CD4-positive, CD25-positive, alpha-beta regulatory T cell (primary cell): Measurements from ENCODE around the gene KCP. TPM values are rescaled to one million over a fixed set of nuclear protein-coding genes. Genes with fewer than 3 reads are reported as not detected.

Experiments used
- ATAC-seq, 2 donors: fragments of 150-1000 bp; cut with Tn5 transposase; one replicate each; pipeline ENCODE4 v1.10.0; 2021; ENCODE audit warnings: low read depth in 2 of 2, moderate number of reproducible peaks in 2 of 2, moderate library complexity in 1 of 2
- DNase-seq, 3 donors: peaks; one replicate each; pipeline versions ENCODE4 v3.0.0 to v3.0.0-alpha.2; 2012 to 2022; ENCODE audit warnings: mixed read lengths in 1 of 3
- H3K27ac ChIP-seq: one replicate; pipeline ENCODE4 v1.7.0; 2013; ENCODE audit warnings: mild to moderate bottlenecking, low read length; ENCODE audit not compliant: insufficient read depth, poor library complexity, severe bottlenecking
- H3K27me3 ChIP-seq: one replicate; pipeline ENCODE4 v1.7.0; 2013; ENCODE audit warnings: low read length; ENCODE audit not compliant: control insufficient read depth, insufficient read depth
- H3K36me3 ChIP-seq: one replicate; pipeline ENCODE4 v1.7.0; 2013; ENCODE audit warnings: mild to moderate bottlenecking, low read length, moderate library complexity; ENCODE audit not compliant: control insufficient read depth, insufficient read depth
- H3K4me1 ChIP-seq: 2 replicates; pipeline ENCODE4 v1.7.0; 2013; ENCODE audit warnings: mild to moderate bottlenecking, low read length; ENCODE audit not compliant: insufficient read depth, control insufficient read depth, poor library complexity, severe bottlenecking
- H3K4me3 ChIP-seq: one replicate; pipeline ENCODE4 v1.7.0; 2013; ENCODE audit warnings: low read depth, mild to moderate bottlenecking, low read length, moderate library complexity
- H3K9me3 ChIP-seq, 2 experiments: 1 replicate in 1 of 2; 2 replicates in 1 of 2; pipeline ENCODE4 v1.7.0; 2013; ENCODE audit warnings: low read length in 2 of 2, mild to moderate bottlenecking in 1 of 2, moderate library complexity in 1 of 2; ENCODE audit not compliant: control insufficient read depth in 2 of 2
- H3K27ac Mint-ChIP-seq, 3 donors: one replicate each; pipeline ENCODE4 v1.8.0; 2020 to 2022; ENCODE audit warnings: mild to moderate bottlenecking in 3 of 3, mixed read lengths in 3 of 3, moderate library complexity in 2 of 3
- H3K27me3 Mint-ChIP-seq: one replicate; pipeline ENCODE4 v1.8.0; 2022; ENCODE audit warnings: mild to moderate bottlenecking, mixed read lengths
- H3K36me3 Mint-ChIP-seq: one replicate; pipeline ENCODE4 v1.8.0; 2020; ENCODE audit warnings: mixed read lengths
- H3K4me1 Mint-ChIP-seq, 4 donors: one replicate each; pipeline ENCODE4 v1.8.0; 2020 to 2022; ENCODE audit warnings: mixed read lengths in 4 of 4, mild to moderate bottlenecking in 1 of 4
- H3K4me3 Mint-ChIP-seq, 4 donors: one replicate each; pipeline ENCODE4 v1.8.0; 2020 to 2022; ENCODE audit warnings: mild to moderate bottlenecking in 4 of 4, mixed read lengths in 4 of 4, moderate library complexity in 3 of 4
- H3K9me3 Mint-ChIP-seq, 7 donors: one replicate each; pipeline ENCODE4 v1.8.0; 2020 to 2022; ENCODE audit warnings: mixed read lengths in 7 of 7, mild to moderate bottlenecking in 3 of 7, moderate library complexity in 2 of 7
- polyA plus RNA-seq, 4 donors: library from polyadenylated mRNA; unstranded; fragments of 300-500 nt; fragmentation: Illumina TruSeq; gene quantifications; one replicate each; pipeline ENCODE4 v1.2.3, GENCODE V29; 2021
- total RNA-seq: library from RNA; stranded (reverse); gene quantifications from one replicate; pipeline ENCODE4 v1.2.3, GENCODE V29; 2022

The KCP gene
- total and polyA plus RNA-seq, 5 donors from 2014 or later: 0.08 to 0.22 (median 0.08) TPM; not detected in 2

DNA sequence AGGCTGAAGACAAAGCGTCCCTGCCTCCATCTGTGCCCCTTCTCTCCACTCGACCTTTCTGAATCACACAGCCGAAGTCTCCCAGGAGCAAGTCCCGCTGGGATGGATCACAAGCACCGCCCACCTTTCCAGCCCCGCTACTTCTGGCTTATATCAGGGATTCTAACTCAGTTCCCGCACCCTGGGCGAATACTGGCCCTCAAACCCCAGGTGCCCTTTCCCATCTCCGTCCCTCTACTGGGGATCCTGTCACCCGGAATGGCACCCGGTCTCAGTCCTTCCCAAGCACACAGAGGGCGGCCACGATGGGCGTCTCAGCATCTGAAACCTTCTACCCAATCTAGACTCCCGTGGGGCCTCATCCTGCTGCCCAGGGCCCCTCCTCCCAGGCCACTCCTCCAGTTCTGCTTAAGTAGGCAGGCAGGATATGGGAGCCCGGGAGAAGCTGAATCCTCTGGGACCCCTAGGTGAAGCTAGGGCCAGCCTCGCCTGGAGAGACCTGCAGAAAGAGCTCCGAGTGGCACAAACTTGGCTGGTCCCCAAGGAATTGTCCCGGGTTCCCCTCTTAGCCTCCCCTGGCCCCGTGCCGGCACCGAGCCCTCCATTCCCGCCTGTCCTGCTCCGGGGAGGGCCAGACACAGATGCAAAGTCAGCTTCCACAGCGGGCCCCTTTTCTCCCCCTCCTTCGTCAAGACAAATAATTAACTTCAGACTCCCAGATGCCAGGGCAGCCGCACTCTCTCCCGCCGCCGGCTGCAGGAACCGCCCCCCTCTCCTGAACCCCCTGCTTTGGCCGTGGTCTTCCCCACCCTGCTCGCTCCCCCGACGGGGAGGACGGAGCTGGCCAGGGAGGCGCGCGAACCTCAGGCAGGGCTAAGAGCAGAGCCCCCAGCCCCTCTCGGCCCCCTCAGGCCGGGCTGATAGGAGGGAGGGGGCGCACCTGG, 612 bp downstream of the KCP start:
- Histone ChIP-seq H3K36me3 (no peaks in the 10 kb centered on the region), H3K27me3 (no peaks in the 10 kb centered on the region), H3K4me1 (peaks cover 3% of the 10 kb centered on the region), H3K27ac (no peak overlapping the region), H3K4me3 (no peak overlapping the region), H3K9me3 (no peaks in the 10 kb centered on the region)
- no peaks in the 10 kb centered on the region for H3K36me3 Mint-ChIP-seq
- no peak overlapping the region for H3K27ac Mint-ChIP-seq
- ATAC-seq (no peak), DNase-seq (no peak)
- no peaks in the 10 kb centered on the region for H3K9me3 Mint-ChIP-seq
- H3K27me3 Mint-ChIP-seq: peaks cover 59% of the 10 kb centered on the region
- H3K4me3 Mint-ChIP-seq: no peak overlapping the region
- peaks cover 0 to 8% (median 0%) of the 10 kb centered on the region in 4 donors for H3K4me1 Mint-ChIP-seq

DNA sequence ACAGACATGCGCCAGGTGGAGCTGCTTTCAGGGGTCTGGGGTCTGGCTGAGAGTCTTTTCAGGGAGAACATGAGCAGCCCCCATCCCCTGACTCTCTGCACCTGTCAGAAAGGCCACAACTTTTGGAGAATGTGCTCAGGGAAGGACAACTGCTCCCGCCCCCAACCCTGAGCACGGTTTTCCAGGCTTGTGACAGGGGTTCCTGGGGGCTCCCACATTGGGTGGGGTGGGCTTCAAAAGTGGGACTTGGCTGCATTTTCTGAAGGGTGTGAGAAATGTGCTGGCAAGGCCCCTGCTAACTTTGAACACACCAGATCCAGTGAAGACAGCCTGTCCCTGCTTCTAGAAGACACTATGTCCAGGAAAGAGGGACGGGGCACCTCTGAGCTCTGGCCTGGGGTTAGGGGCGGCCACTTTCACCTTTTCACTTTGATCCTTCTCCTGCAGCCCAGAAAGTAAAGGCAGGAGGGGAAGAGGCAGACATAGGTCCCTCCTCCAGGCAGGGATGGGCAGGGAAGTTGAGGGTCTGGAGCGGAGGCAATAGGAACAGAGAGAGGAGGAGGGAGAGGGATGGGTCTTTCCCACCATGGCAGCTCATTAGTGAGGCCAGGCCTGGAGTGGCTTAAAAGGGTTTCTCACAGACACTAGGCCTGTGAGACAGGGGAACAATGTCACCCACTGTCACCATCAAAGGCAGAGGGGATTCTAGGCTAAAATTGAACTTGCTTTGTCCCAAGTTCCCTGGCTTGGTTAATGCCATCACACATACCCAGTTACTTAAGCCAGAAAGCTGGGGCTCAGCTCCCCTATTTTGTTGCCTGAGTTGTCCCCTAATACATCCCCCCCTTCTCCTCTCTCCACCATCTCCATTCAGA, 1.5 kb downstream of the KCP start:
- Mint-ChIP-seq H3K27me3 (peaks cover 60% of the 10 kb centered on the region), H3K4me3 (no peak overlapping the region)

GRCh38 chr7:128906766-128907559, 3.5 kb downstream of the KCP start:
- Histone ChIP-seq H3K4me1 (no peaks in the 10 kb centered on the region), H3K27me3 (no peaks in the 10 kb centered on the region), H3K4me3 (no peak overlapping the region), H3K27ac (no peak overlapping the region), H3K36me3 (no peaks in the 10 kb centered on the region), H3K9me3 (no peaks in the 10 kb centered on the region)
- no peaks in the 10 kb centered on the region for H3K4me1 Mint-ChIP-seq
- H3K27ac Mint-ChIP-seq: no peak overlapping the region
- H3K4me3 Mint-ChIP-seq: no peak overlapping the region
- H3K27me3 Mint-ChIP-seq: peaks cover 53% of the 10 kb centered on the region
- no peak for ATAC-seq
- H3K36me3 Mint-ChIP-seq: no peaks in the 10 kb centered on the region
- peaks cover 0 to under 1% (median 0%) of the 10 kb centered on the region in 7 donors for H3K9me3 Mint-ChIP-seq
- no peak for DNase-seq

More for the DNA sequence above, 1.5 kb downstream of the KCP start:
- no peak overlapping the region for H3K27ac ChIP-seq
- ATAC-seq (no peak), DNase-seq (no peak)
- Mint-ChIP-seq H3K27ac (no peak overlapping the region), H3K36me3 (no peaks in the 10 kb centered on the region), H3K9me3 (no peaks in the 10 kb centered on the region), H3K4me1 (no peaks in the 10 kb centered on the region)
- no peaks in the 10 kb centered on the region for H3K27me3 ChIP-seq
- no peak overlapping the region for H3K4me3 ChIP-seq
- no peaks in the 10 kb centered on the region for H3K36me3 ChIP-seq
- no peaks in the 10 kb centered on the region for H3K4me1 ChIP-seq
- H3K9me3 ChIP-seq: no peaks in the 10 kb centered on the region

GRCh38 chr7:128906001-128906765, 4.3 kb downstream of the KCP start:
- no peaks in the 10 kb centered on the region for H3K36me3 ChIP-seq
- no peaks in the 10 kb centered on the region for H3K27me3 ChIP-seq
- H3K27ac ChIP-seq: no peak overlapping the region
- no peak for DNase-seq
- H3K4me1 Mint-ChIP-seq: no peaks in the 10 kb centered on the region
- H3K9me3 ChIP-seq: no peaks in the 10 kb centered on the region
- H3K36me3 Mint-ChIP-seq: no peaks in the 10 kb centered on the region
- peaks cover 0 to 5% (median 0%) of the 10 kb centered on the region in 7 donors for H3K9me3 Mint-ChIP-seq
- H3K27ac Mint-ChIP-seq: no peak overlapping the region
- H3K27me3 Mint-ChIP-seq: peaks cover 45% of the 10 kb centered on the region
- no peaks in the 10 kb centered on the region for H3K4me1 ChIP-seq
- no peak overlapping the region for H3K4me3 Mint-ChIP-seq
- no peak for ATAC-seq
- H3K4me3 ChIP-seq: no peak overlapping the region

DNA sequence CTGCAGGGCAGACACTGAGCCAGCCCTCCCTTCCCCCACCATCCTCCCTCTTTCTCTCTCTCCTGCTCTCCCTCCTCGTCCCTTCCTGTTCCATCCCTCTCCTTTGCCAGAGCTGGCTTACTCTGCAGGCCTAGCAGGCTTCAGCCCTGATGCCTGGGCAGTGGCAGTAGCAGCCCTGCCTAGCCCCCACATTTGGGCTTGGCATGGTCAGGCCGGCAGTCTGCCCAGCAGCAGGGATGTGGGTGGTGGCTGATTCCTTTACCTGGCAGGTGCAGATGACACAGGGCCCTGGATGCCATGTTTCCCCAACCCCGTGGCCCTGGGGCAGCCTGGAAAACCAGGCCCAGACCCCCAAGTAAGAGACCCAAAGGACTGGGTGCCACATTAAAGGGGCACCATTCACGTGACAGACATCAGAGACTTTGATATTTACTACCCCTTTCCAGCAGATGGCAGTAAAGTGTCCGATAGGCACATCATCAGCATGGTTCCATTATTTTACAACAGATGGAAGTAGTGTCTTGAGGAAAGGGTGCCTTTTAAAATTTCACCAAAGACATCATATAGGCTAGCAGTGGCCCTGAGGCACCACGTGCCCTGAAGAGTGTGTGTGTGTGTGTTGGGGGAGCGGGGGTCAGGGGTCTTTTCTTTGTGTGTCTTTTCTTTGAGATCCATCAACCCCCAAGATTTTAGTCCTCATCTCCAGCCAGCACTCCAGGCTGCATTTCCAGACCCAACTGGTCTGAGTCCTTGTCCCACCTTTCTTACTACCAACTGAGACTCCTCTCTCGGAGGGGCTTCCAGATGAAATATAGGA, 5.9 kb downstream of the KCP start:
- no peaks in the 10 kb centered on the region for H3K4me1 Mint-ChIP-seq
- peak in 2 of 3 donors; percentile 65 to 68 for DNase-seq
- ATAC-seq: peak; percentile 64 to 74
- no peaks in the 10 kb centered on the region for H3K36me3 ChIP-seq
- no peaks in the 10 kb centered on the region for H3K36me3 Mint-ChIP-seq
- no peak overlapping the region for H3K27ac Mint-ChIP-seq
- peaks cover 2 to 3% of the 10 kb centered on the region in 2 experiments for H3K9me3 ChIP-seq
- no peak overlapping the region for H3K4me3 Mint-ChIP-seq
- H3K27me3 ChIP-seq: peaks cover 1% of the 10 kb centered on the region
- H3K4me3 ChIP-seq: no peak overlapping the region
- no peaks in the 10 kb centered on the region for H3K4me1 ChIP-seq
- H3K27me3 Mint-ChIP-seq: peaks cover 43% of the 10 kb centered on the region
- H3K9me3 Mint-ChIP-seq: peaks cover 0 to 5% (median 0%) of the 10 kb centered on the region in 7 donors
- H3K27ac ChIP-seq: no peak overlapping the region

DNA sequence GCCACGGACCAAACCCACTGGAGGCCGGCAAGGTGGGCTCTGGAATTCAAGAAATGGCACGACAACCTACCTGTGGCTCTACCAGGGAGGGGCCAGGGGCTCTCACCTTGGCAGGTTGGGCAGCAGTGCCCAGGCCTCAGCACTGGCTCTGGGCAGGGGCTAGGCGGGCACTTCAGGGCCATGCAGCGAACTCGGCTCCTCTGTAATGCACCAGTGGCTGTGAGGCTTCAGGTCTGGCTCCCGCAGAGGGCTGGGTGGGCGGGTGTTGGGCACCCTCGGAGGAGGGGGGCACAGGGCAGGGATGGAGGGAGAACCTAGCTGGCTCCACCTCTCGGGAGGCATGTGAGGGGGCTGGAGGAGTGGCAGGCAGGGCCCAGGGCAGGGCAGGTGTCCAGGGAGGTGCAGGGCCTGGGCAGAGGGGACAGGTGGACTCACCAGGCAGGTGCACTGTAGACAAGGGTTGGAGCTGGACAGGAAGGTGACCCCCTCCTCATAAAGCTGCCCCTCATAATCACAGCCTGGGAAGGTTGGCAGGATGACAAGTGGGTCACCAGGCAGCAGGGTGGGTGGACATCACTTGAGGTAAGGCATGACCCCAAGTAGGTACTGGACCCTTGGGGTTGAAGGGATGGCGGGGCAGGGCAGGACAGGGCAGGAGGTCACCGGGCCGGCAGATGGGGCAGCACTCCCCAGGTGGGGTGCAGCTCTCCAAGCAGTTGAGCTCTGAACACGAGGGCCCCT, 6.7 kb downstream of the KCP start:
- H3K9me3 Mint-ChIP-seq: peaks cover 0 to 5% (median 0%) of the 10 kb centered on the region in 7 donors
- no peaks in the 10 kb centered on the region for H3K4me1 ChIP-seq
- peaks cover 3% of the 10 kb centered on the region for H3K27me3 ChIP-seq
- no peak overlapping the region for H3K27ac Mint-ChIP-seq
- H3K4me3 Mint-ChIP-seq: no peak overlapping the region
- DNase-seq (no peak), ATAC-seq (no peak)
- no peaks in the 10 kb centered on the region for H3K36me3 ChIP-seq
- H3K36me3 Mint-ChIP-seq: no peaks in the 10 kb centered on the region
- no peaks in the 10 kb centered on the region for H3K4me1 Mint-ChIP-seq
- H3K27me3 Mint-ChIP-seq: peaks cover 37% of the 10 kb centered on the region
- peaks cover 6 to 7% of the 10 kb centered on the region in 2 experiments for H3K9me3 ChIP-seq
- no peak overlapping the region for H3K27ac ChIP-seq
- H3K4me3 ChIP-seq: no peak overlapping the region
